ENCODE results near the gene CCDC12.

- TF ChIP-seq, protein P1, sequence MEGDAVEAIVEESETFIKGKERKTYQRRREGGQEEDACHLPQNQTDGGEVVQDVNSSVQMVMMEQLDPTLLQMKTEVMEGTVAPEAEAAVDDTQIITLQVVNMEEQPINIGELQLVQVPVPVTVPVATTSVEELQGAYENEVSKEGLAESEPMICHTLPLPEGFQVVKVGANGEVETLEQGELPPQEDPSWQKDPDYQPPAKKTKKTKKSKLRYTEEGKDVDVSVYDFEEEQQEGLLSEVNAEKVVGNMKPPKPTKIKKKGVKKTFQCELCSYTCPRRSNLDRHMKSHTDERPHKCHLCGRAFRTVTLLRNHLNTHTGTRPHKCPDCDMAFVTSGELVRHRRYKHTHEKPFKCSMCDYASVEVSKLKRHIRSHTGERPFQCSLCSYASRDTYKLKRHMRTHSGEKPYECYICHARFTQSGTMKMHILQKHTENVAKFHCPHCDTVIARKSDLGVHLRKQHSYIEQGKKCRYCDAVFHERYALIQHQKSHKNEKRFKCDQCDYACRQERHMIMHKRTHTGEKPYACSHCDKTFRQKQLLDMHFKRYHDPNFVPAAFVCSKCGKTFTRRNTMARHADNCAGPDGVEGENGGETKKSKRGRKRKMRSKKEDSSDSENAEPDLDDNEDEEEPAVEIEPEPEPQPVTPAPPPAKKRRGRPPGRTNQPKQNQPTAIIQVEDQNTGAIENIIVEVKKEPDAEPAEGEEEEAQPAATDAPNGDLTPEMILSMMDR (IDR thresholded peaks at IDR 0.05) = no peak
- TF ChIP-seq EP300 (IDR thresholded peaks at IDR 0.05) = no peak
These were observed 67.5 kb downstream of the CCDC12 start for GRCh38 chr3:46908986-46909534.

Measured in gastroesophageal sphincter (tissue), 3 donors.